GM18526 (cell line): ENCODE data around the gene C19orf25.

ENCODE experiments used
- POLR2A ChIP-seq: IDR thresholded peaks from 3 replicates; pipeline ENCODE4 v1.6.1; 2011; ENCODE audit not compliant: insufficient read length; ENCODE audit errors: extremely low read depth

C19orf25 gene

GRCh38 chr19:1505012-1505411 is 26.0 kb upstream of the C19orf25 start:
- TF ChIP-seq POLR2A = no peak

- no peak for TF ChIP-seq POLR2A
Observed at GRCh38 chr19:1503925-1504773, 25.1 kb upstream of the C19orf25 start.

DNA sequence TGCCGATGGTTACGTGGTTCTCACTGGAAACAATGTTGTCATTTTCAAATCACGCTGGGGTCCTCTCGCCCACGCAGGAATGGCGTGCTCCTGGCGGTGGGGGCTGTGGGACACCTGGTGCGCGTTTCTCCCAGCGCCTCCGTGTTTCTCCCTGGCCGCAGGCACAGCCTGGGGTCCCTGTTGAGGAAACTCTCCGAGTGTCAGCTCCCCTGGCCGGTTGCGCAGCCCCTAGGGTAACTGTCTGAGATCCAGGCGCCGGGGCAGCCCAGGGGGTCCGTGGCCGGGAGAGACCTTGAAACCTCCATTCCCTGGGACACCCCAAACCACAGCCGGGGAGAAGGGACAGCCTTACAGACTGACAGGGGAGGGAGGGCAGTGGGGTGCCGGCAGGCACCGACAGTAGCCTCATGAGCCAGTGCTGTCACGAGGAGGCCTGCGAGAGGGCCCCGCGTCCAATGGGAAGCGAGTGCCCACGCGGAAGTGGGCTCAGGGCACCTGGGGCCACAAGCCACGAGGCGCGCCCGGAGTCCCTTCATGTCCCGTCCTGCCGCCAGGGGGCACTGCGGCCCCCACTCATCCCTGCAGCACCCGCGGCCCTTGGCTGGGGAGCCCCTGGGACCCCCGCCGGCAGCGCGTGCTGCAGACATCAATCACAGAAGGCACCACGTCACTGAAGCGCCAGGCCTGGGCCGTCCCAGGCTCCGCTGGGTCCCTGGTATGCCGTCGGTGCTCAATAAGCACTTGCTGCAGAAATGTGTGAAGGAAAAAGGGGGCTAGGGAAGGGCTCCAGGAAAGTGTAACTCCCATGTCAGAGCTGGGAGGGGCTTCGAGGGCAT is 24.3 kb upstream of the C19orf25 start:
- TF ChIP-seq POLR2A = no peak

DNA sequence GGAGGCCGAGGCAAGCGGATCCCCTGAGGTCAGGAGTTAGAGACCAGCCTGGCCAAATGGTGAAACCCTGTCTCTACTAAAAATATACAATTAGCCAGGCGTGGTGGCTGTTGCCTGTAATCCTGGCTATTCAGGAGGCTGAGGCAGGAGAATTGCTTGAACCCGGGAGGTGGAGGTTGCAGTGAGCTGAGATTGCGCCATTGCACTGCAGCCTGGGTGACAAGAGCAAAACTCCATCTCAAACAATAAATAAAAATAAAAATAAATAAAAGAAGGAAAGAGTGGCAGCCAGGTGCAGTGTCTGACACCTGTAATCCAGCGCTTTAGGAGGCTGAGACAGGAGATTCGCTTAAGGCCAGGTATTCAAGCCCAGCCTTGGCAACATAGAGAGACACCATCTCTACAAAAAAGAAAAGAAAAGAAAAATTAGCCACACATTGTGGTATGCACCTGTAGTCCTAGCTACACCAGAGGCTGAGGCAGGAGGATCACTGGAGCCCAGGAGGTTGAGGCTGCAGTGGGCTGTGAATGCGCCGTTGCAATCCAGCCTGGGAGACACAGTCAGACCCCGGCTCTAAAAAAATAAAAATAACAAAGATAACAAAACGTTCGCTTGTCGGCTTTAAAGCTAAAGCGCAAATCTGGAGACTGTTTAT is 23.5 kb upstream of the C19orf25 start:
- TF ChIP-seq POLR2A = no peak

DNA sequence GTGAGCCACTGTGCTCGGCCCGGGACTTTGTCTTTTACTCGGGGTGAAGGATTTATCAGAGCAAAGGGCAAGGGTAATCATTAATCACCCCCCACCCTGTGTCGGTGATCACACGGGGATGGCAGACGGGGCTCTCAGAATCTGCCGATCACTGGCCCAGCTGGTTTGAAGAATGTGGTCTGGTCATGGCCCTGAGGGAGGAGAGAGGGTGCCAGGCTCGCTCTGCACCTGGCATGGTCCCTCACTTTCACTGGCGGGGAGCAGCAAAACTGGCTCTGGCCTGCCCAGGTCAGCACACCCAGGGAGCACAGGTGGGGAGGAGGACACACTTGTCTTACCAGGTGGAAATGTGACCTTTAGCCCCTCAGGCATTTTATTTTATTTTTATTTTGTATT is 22.2 kb upstream of the C19orf25 start:
- no peak for TF ChIP-seq POLR2A

- TF ChIP-seq POLR2A = no peak
Observed at GRCh38 chr19:1497578-1498235, 18.7 kb upstream of the C19orf25 start.

DNA sequence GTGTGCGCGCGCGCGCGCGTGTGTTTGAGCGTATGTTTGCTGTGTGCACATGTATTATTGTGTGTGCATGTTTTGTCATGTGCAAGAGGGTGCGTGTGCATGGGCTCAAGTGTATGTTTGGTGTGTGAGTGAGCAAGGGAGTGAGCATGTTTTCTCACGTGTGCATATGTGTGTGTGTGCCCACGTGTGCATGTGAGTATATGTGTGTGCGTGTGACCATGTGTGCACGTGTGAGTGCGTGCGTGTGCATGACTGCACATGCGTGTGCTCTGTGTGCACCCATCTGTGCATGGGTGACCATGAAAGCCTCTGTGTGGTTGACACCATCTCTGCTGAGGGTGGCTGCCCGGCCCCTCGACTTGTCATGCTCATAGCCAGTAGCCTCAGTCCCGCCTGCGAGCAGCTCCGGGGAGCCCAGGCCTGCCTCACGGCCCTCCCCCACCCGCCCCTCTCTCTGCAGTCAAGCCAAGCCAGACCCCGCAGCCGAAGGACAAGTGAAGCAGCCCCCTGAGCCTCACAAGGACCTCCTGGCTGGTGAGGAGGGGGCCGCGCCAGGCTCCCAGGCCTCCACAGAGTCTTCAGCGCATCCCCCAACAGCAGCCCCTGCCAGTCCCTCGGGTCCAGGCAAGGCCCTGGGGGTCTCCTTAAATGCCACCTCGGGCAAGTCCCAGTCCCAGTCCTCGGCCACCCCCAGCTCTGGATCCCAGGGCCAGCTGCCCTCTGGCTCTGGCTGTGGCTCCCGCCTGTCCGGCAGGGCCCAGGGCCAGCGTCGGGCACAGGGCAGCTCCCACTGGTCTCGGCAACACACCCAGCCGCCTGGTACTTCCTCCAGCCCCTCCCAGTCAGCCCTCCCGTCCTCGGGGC is 17.9 kb upstream of the C19orf25 start:
- no peak for TF ChIP-seq POLR2A

DNA sequence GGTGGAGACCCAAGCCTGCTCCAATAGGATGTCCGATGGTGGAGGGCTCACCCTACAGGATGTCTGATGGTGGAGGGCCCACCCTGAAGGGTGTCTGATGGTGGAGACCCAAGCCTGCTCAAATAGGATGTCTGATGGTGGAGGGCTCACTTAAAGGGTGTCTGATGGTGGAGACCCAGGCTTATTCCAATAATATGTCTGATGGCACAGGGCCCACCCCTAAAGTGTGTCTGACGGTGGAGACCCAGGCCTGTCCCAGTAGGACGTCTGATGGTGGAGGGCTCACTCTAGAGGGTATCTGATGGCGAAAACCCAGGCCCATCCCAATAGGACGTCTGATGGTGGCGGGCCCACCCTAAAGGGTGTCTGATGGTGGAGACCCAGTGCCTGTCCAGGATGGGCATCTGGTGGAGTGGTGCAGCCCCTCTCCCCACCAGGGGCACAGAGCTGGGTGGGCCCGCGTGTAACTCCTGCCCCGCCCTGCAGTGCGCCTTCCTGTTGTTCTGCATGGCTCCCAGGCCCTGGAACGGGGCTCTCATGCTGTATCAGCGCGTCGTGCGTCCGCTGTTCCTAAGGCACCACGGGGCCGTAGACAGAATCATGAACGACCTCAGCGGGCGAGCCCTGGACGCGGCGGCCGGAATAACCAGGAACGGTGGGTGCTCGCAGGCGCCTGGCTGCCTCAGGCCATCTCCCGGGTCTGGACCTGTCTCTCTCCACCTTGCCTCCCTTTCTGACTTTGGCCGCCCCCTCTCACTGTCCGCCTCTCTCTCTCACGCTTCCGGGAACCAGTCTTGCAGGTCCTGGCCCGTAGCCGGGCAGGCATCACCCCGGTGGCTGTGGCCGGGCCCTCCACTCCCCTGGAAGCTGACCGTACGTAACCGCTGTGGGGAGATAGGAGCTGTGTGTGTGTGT is 17.0 kb upstream of the C19orf25 start:
- TF ChIP-seq POLR2A = no peak

DNA sequence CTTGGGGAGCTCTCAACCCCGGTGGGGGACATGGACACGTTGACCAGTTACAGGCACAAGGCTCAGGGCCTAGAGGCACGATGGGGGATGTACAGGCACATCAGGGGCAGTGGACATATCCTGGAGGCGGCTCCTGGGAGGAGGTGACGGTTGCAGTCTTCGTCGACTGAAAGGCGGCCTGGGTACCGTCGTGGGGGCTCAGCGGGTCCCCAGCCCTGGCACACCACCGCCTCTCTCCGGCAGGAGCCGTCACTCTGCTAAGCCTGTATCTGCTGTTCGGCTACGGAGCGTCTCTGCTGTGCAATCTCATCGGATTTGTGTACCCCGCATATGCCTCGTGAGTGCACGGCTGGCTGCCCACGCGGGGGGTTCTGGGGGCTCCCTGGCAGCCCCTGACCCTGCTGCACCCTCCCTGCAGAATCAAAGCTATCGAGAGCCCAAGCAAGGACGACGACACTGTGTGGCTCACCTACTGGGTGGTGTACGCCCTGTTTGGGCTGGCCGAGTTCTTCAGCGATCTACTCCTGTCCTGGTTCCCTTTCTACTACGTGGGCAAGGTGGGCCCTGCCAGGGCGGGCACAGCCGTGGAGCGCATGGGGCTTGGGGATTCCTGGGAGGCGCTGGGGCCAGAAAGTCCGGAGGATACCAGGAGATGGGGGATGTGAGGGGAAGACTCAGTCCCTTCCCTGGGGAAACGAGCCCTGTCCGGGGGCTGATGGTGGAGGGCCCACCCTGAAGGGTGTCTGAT is 16.2 kb upstream of the C19orf25 start:
- TF ChIP-seq POLR2A = no peak

DNA sequence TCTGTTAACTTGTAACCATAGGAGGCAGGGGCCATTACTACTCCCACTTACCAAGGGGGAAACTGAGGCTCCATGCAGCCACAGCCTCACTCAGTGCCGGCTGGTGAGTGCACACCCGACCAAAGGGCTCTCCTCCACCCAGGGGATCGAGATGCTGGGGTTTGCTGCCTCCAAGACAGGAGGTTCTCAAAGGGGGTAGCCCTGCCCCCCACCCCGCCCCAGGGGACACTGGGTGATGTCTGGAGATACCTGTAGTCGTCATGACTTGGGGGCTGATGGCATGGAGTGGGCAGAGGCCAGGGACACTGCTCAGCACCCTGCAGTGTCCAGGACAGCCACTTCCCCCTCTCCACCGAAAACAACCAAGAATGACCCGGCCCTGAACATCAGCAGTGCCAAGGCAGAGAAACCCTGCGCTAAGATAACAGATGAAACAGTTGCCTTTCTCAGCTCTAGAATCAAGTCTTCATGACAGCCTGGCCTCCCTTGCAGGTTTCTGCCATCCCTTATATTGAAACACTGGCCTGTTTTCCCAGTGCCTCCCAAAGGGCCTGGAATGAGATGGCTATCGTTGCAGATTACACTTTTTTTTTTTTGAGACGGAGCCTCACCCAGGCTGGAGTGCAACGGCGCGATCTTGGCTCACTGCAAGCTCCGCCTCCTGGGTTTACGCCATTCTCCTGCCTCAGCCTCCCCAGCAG is 15.2 kb upstream of the C19orf25 start:
- TF ChIP-seq POLR2A = no peak

- TF ChIP-seq POLR2A = no peak
Observed at GRCh38 chr19:1492474-1493006, 13.5 kb upstream of the C19orf25 start.

DNA sequence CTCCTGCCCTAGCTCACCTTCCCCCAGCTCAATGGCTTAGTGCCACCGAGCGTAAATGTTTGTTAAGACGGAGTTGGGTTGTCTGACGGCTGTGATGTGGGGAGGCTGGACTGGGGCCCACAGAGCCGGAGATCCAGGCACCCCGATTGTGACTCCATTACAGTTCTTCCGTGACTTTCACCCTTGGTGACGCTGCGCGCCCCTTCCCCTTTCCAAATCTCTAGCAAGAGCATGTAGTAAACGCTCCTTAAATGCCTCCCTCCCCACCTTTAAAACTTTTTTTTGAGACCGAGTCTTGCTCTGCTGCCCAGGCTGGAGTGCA is 12.8 kb upstream of the C19orf25 start:
- TF ChIP-seq POLR2A = no peak
